GM12878 (cell line): ENCODE measurements around the gene LENG9. TPM values are rescaled to one million over a fixed set of nuclear protein-coding genes. Genes with fewer than 3 reads are reported as not detected.
A peak's percentile ranks its signal among the peaks of the same experiment; 100 is the strongest.

Experiments
- ATF7 ChIP-seq: fragments of 450-650 bp; IDR thresholded peaks from 2 replicates; pipeline ENCODE4 v1.6.1; 2016; ENCODE audit warnings: low read depth, mild to moderate bottlenecking
- BHLHE40 ChIP-seq, 2 experiments: fragments of 450-650 bp in 1 of 2; IDR thresholded peaks; 2 replicates each; pipeline ENCODE4 v1.6.1; 2011 to 2017; ENCODE audit warnings: low read depth in 2 of 2, borderline replicate concordance in 1 of 2, improper control_type of control experiment in 1 of 2, low read length in 1 of 2, mild to moderate bottlenecking in 1 of 2
- CBX5 ChIP-seq: sonication (generic); IDR thresholded peaks from 2 replicates; pipeline ENCODE4 v1.6.1; 2016; ENCODE audit warnings: low read depth, moderate library complexity, mild to moderate bottlenecking, inconsistent platforms
- EGR1 ChIP-seq, 2 experiments: IDR thresholded peaks; 1 replicate in 1 of 2; 2 replicates in 1 of 2; pipeline ENCODE4 v1.6.1; 2011 to 2012; ENCODE audit warnings: low read depth in 2 of 2, low read length in 2 of 2, borderline replicate concordance in 1 of 2, mild to moderate bottlenecking in 1 of 2, moderate library complexity in 1 of 2
- GATAD2B ChIP-seq: fragments of 450-650 bp; conservative IDR thresholded peaks from 2 replicates; pipeline ENCODE4 v1.6.1; 2017; ENCODE audit warnings: low read depth, mild to moderate bottlenecking, moderate library complexity
- IKZF1 ChIP-seq: fragments of 450-650 bp; conservative IDR thresholded peaks from 2 replicates; pipeline ENCODE4 v1.6.1; 2017; ENCODE audit warnings: antibody characterized with exemption, mild to moderate bottlenecking
- IKZF2 ChIP-seq, 2 experiments: fragments of 450-650 bp; IDR thresholded peaks; 2 replicates each; pipeline ENCODE4 v1.6.1; 2017; ENCODE audit warnings: mild to moderate bottlenecking in 2 of 2, moderate library complexity in 2 of 2
- IRF3 ChIP-seq: fragments of 450-650 bp; IDR thresholded peaks from 2 replicates; pipeline ENCODE4 v1.6.1; 2014; ENCODE audit warnings: mild to moderate bottlenecking
- MYB ChIP-seq: fragments of 150-350 bp; IDR thresholded peaks from 2 replicates; pipeline ENCODE4 v1.6.1; 2014; ENCODE audit warnings: mild to moderate bottlenecking, low read depth, low read length, borderline replicate concordance
- NFXL1 ChIP-seq: fragments of 450-650 bp; IDR thresholded peaks from 2 replicates; pipeline ENCODE4 v1.6.1; 2017; ENCODE audit warnings: antibody characterized with exemption, mild to moderate bottlenecking, borderline replicate concordance
- NR2C2 ChIP-seq: IDR thresholded peaks from 2 replicates; pipeline ENCODE4 v1.6.1; 2011; ENCODE audit warnings: borderline replicate concordance, low read depth; ENCODE audit not compliant: control insufficient read depth, insufficient read length
- NRF1 ChIP-seq: conservative IDR thresholded peaks from 2 replicates; pipeline ENCODE4 v1.6.1; 2011; ENCODE audit warnings: mild to moderate bottlenecking, low read depth, low read length, improper control_type of control experiment
- REST ChIP-seq: IDR thresholded peaks from 2 replicates; pipeline ENCODE4 v1.6.1; 2012; ENCODE audit warnings: mild to moderate bottlenecking, low read depth, low read length
- SIN3A ChIP-seq: IDR thresholded peaks from 2 replicates; pipeline ENCODE4 v1.6.1; 2012; ENCODE audit warnings: low read depth, low read length, improper control_type of control experiment
- STAT3 ChIP-seq: IDR thresholded peaks from 2 replicates; pipeline ENCODE4 v1.6.1; 2011; ENCODE audit warnings: low read depth, low read length, improper control_type of control experiment
- SUZ12 ChIP-seq: fragments of 200-600 bp; sonication (generic); IDR thresholded peaks from one replicate; pipeline ENCODE4 v1.6.1; 2018; ENCODE audit warnings: antibody characterized with exemption, mild to moderate bottlenecking; ENCODE audit not compliant: unreplicated experiment
- TCF12 ChIP-seq: IDR thresholded peaks from 2 replicates; pipeline ENCODE4 v1.6.1; 2011; ENCODE audit warnings: low read depth, mild to moderate bottlenecking, low read length
- TCF7 ChIP-seq: IDR thresholded peaks from 2 replicates; pipeline ENCODE4 v1.6.1; 2014; ENCODE audit warnings: antibody characterized with exemption, borderline replicate concordance
- ZBTB33 ChIP-seq: fragments of 450-650 bp; IDR thresholded peaks from 2 replicates; pipeline ENCODE4 v1.6.1; 2017; ENCODE audit warnings: mild to moderate bottlenecking
- ZNF384 ChIP-seq: IDR thresholded peaks from 2 replicates; pipeline ENCODE4 v1.6.1; 2012; ENCODE audit warnings: low read depth, mild to moderate bottlenecking, low read length, improper control_type of control experiment, borderline replicate concordance
- polyA plus RNA-seq, 11 experiments: library from polyadenylated mRNA; depleted of rRNA in 4 of 11; unstranded in 6 of 11; stranded (reverse) in 5 of 11; fragments of >200 nt; fragmentation: Nextera tagmentation in 4 of 11; fragmentation: Illumina TruSeq in 1 of 11; extraction: Ambion mirVana in 4 of 11; extraction: Trizol in 1 of 11; gene quantifications; 1 replicate in 1 of 11; 2 replicates in 10 of 11; pipeline versions ENCODE4 v1.2.1 to v1.2.3, GENCODE V29; 2011 to 2016; ENCODE audit warnings: inconsistent platforms in 2 of 11, missing spikeins in 2 of 11, low read depth in 1 of 11
- total RNA-seq, 4 experiments: library from RNA; depleted of rRNA in 3 of 4; stranded (reverse); fragments of >200 nt in 3 of 4; fragmentation: Illumina TruSeq in 1 of 4; extraction: Trizol in 1 of 4; gene quantifications; 2 replicates each; pipeline versions ENCODE4 v1.2.1 to v1.2.3, GENCODE V29; 2013 to 2021

The LENG9 gene
- total and polyA plus RNA-seq, 10 of the 15 experiments (the other 5 are each of a cell fraction or from before 2014, with no cell fraction given), result 0.09 to 2.9 (median 0.76) TPM; not detected in 1

GRCh38 chr19:54448774-54449700, 14.5 kb downstream of the LENG9 start, which contains the start of gene LENG8 (continued):
- TF ChIP-seq ZBTB33, result no peak
- no peak for TF ChIP-seq NR2C2
- no peak for TF ChIP-seq CBX5
- TF ChIP-seq GATAD2B, result peak; percentile 78; the same call in 1 of the 2 replicates
- TF ChIP-seq MYB, result no peak
- TF ChIP-seq SIN3A, result no peak; the same call in 1 of the 2 replicates
- 0 out of 2 replicates have a peak, but pooled peaks have one; percentile 66 for TF ChIP-seq NFXL1
- TF ChIP-seq SUZ12, result no peak
- peak; percentile 80 for TF ChIP-seq ATF7
- TF ChIP-seq TCF12, result peak; percentile 26; the same call in 1 of the 2 replicates
- TF ChIP-seq REST, result 0 out of 2 replicates have a peak, but pooled peaks have one; percentile 10
- TF ChIP-seq STAT3, result no peak
- TF ChIP-seq IKZF2 (IDR thresholded peaks at IDR 0.05), result no peak; a peak in 1 of 4 replicates
- peak in 1 of 2 experiments; percentile 67; a peak in 2 of 4 replicates for TF ChIP-seq BHLHE40 (IDR thresholded peaks at IDR 0.05; ENCODE audit: borderline replicate concordance in 1 of 2, low read depth in 2 of 2, low read length in 1 of 2)
- peak; percentile 39; the same call in 1 of the 2 replicates for TF ChIP-seq IRF3
- peak; percentile 94 for TF ChIP-seq IKZF1
- peak; percentile 94 to 97 for TF ChIP-seq EGR1 (IDR thresholded peaks at IDR 0.05; ENCODE audit: borderline replicate concordance in 1 of 2, low read depth in 2 of 2, low read length in 2 of 2)
- TF ChIP-seq ZNF384, result peak; percentile 82
- no peak for TF ChIP-seq TCF7
- peak; percentile 80 for TF ChIP-seq NRF1
